H1 (cell line): ENCODE measurements around the gene VGF. TPM values are rescaled to one million over a fixed set of nuclear protein-coding genes. Genes with fewer than 3 reads are reported as not detected.

Source experiments
- CTCF ChIA-PET: fragments of 300-600 bp; sonication (Branson Sonifier 250); formaldehyde crosslinking; loops from one replicate; lab custom pipeline; 2021; ENCODE audit not compliant: partially characterized antibody; lab: Charles Lee
- POLR2A ChIA-PET: fragments of 300-600 bp; sonication (Branson Sonifier 250); formaldehyde crosslinking; loops from one replicate; lab custom pipeline; 2021; ENCODE audit warnings: inconsistent platforms; ENCODE audit not compliant: partially characterized antibody; lab: Charles Lee
- DNase-seq, 2 experiments: peaks; one replicate each; pipeline versions ENCODE4 v3.0.0 to v3.0.0-alpha.2; 2010 to 2022; ENCODE audit warnings: low spot score in 2 of 2, low read depth in 1 of 2, mixed read lengths in 1 of 2
- FAIRE-seq: peaks from 2 replicates; lab custom pipeline; 2011; peaks lifted over from hg19 to GRCh38; lab: Jason Lieb, UNC
- H2AFZ ChIP-seq: 2 replicates; pipeline ENCODE4 v1.8.1; 2012; ENCODE audit warnings: low read length, inconsistent platforms
- H2AK5ac ChIP-seq: 2 replicates; pipeline ENCODE4 v1.6.1; 2013; ENCODE audit warnings: low read depth, low read length
- H2BK120ac ChIP-seq: replicated peaks from 2 replicates; pipeline ENCODE3; 2013; ENCODE audit warnings: low read depth, low read length, inconsistent platforms
- H2BK12ac ChIP-seq: 2 replicates; pipeline ENCODE4 v1.6.1; 2013; ENCODE audit warnings: low read depth, low read length
- H2BK15ac ChIP-seq: 2 replicates; pipeline ENCODE4 v1.6.1; 2013; ENCODE audit warnings: low read length
- H2BK20ac ChIP-seq: 2 replicates; pipeline ENCODE4 v1.6.1; 2013; ENCODE audit warnings: low read length
- H2BK5ac ChIP-seq: 2 replicates; pipeline ENCODE4 v1.6.1; 2013; ENCODE audit warnings: low read depth, low read length
- H3K14ac ChIP-seq: 2 replicates; pipeline ENCODE4 v1.6.1; 2013; ENCODE audit warnings: inconsistent platforms; ENCODE audit not compliant: insufficient read length
- H3K18ac ChIP-seq: 2 replicates; pipeline ENCODE4 v1.6.1; 2013; ENCODE audit warnings: low read length; ENCODE audit errors: extremely low read depth
- H3K23ac ChIP-seq: 2 replicates; pipeline ENCODE4 v1.6.1; 2013; ENCODE audit warnings: inconsistent platforms; ENCODE audit not compliant: insufficient read length
- H3K23me2 ChIP-seq: 2 replicates; pipeline ENCODE4 v1.6.1; 2013; ENCODE audit warnings: low read depth, low read length
- H3K27ac ChIP-seq: 2 replicates; pipeline ENCODE4 v1.6.1; 2011; ENCODE audit warnings: low read depth, low read length, inconsistent platforms
- H3K27me3 ChIP-seq, 4 experiments: replicated peaks in 1 of 4; 1 replicate in 1 of 4; 2 replicates in 3 of 4; pipeline versions ENCODE4 v1.6.1 to v1.8.1; 2011 to 2013; ENCODE audit warnings: low read length in 3 of 4, mild to moderate bottlenecking in 3 of 4, inconsistent platforms in 2 of 4, mixed read lengths in 2 of 4, moderate library complexity in 1 of 4; ENCODE audit not compliant: control insufficient read depth in 3 of 4, insufficient read depth in 3 of 4; ENCODE audit errors: extremely low read depth in 1 of 4
- H3K36me3 ChIP-seq, 4 experiments: 2 replicates each; pipeline versions ENCODE4 v1.6.1 to v1.8.1; 2011 to 2013; ENCODE audit warnings: mild to moderate bottlenecking in 4 of 4, low read length in 3 of 4, moderate library complexity in 2 of 4, control low read depth in 1 of 4, inconsistent platforms in 1 of 4; ENCODE audit not compliant: insufficient read depth in 4 of 4, control insufficient read depth in 2 of 4
- H3K4ac ChIP-seq: replicated peaks from 2 replicates; pipeline ENCODE3; 2013; ENCODE audit warnings: low read length, low read depth, mixed read lengths, inconsistent platforms; ENCODE audit not compliant: insufficient read length
- H3K4me1 ChIP-seq, 4 experiments: replicated peaks in 1 of 4; 1 replicate in 1 of 4; 2 replicates in 3 of 4; pipeline versions ENCODE4 v1.6.1 to v1.8.1; 2011 to 2013; ENCODE audit warnings: low read length in 3 of 4, inconsistent platforms in 2 of 4, mixed read lengths in 1 of 4; ENCODE audit not compliant: insufficient read depth in 4 of 4, control insufficient read depth in 3 of 4
- H3K4me2 ChIP-seq, 2 experiments: 2 replicates each; pipeline versions ENCODE4 v1.6.1 to v1.8.1; 2011 to 2013; ENCODE audit warnings: low read depth in 2 of 2, low read length in 2 of 2, control low read depth in 1 of 2, inconsistent platforms in 1 of 2, mild to moderate bottlenecking in 1 of 2; ENCODE audit not compliant: insufficient read depth in 1 of 2
- H3K4me3 ChIP-seq, 4 experiments: fragments of 200-600, 300-600 bp in 1 of 4; sonication (generic), shearing (Covaris generic), sonication (Bioruptor Twin) in 1 of 4; 2 replicates each; pipeline versions ENCODE4 v1.5.1 to v1.8.1; 2011 to 2016; ENCODE audit warnings: low read length in 4 of 4, low read depth in 3 of 4, control low read depth in 2 of 4, inconsistent platforms in 2 of 4, mild to moderate bottlenecking in 2 of 4, mixed read lengths in 1 of 4, moderate library complexity in 1 of 4; ENCODE audit not compliant: insufficient read depth in 2 of 4; ENCODE audit errors: extremely low read depth in 1 of 4
- H3K56ac ChIP-seq: replicated peaks from 2 replicates; pipeline ENCODE3; 2013; ENCODE audit warnings: low read depth, mild to moderate bottlenecking, mixed read lengths, low read length, inconsistent platforms; ENCODE audit not compliant: insufficient read length
- H3K79me1 ChIP-seq: 2 replicates; pipeline ENCODE4 v1.6.1; 2013; ENCODE audit warnings: low read depth, low read length, control low read depth
- H3K79me2 ChIP-seq, 2 experiments: 2 replicates each; pipeline versions ENCODE4 v1.6.1 to v1.8.1; 2012 to 2013; ENCODE audit warnings: low read length in 2 of 2, mild to moderate bottlenecking in 2 of 2, inconsistent platforms in 1 of 2; ENCODE audit not compliant: insufficient read depth in 2 of 2, control insufficient read depth in 1 of 2
- H3K9ac ChIP-seq, 4 experiments: replicated peaks in 1 of 4; 1 replicate in 1 of 4; 2 replicates in 3 of 4; pipeline versions ENCODE4 v1.6.1 to v1.8.1; 2011 to 2013; ENCODE audit warnings: low read depth in 3 of 4, low read length in 3 of 4, control low read depth in 2 of 4, mild to moderate bottlenecking in 2 of 4, moderate library complexity in 2 of 4, inconsistent platforms in 1 of 4; ENCODE audit errors: extremely low read depth in 1 of 4
- H3K9me3 ChIP-seq, 2 experiments: 2 replicates each; pipeline versions ENCODE4 v1.6.1 to v1.8.1; 2012 to 2013; ENCODE audit warnings: mild to moderate bottlenecking in 2 of 2, moderate library complexity in 2 of 2, control low read depth in 1 of 2, inconsistent platforms in 1 of 2, low read depth in 1 of 2, low read length in 1 of 2, mixed read lengths in 1 of 2; ENCODE audit not compliant: insufficient read depth in 2 of 2
- H4K20me1 ChIP-seq, 2 experiments: replicated peaks in 1 of 2; 2 replicates each; pipeline versions ENCODE3 to v1.8.1; 2011 to 2013; ENCODE audit warnings: inconsistent platforms in 2 of 2, low read length in 2 of 2, mild to moderate bottlenecking in 1 of 2; ENCODE audit not compliant: insufficient read depth in 2 of 2, control insufficient read depth in 1 of 2
- H4K5ac ChIP-seq: 2 replicates; pipeline ENCODE4 v1.6.1; 2013; ENCODE audit warnings: low read length, low read depth, mixed read lengths, inconsistent platforms; ENCODE audit not compliant: insufficient read length
- H4K8ac ChIP-seq: 2 replicates; pipeline ENCODE4 v1.8.0; 2013; ENCODE audit warnings: mild to moderate bottlenecking, moderate library complexity, low read length, inconsistent platforms; ENCODE audit not compliant: insufficient read depth; ENCODE audit errors: extremely low read depth
- H4K91ac ChIP-seq: replicated peaks from 2 replicates; pipeline ENCODE3; 2013; ENCODE audit warnings: low read length, mixed read lengths, inconsistent platforms; ENCODE audit not compliant: insufficient read length
- ATF3 ChIP-seq: IDR thresholded peaks from 2 replicates; pipeline ENCODE4 v1.6.1; 2011; ENCODE audit warnings: low read depth, mild to moderate bottlenecking, low read length; ENCODE audit not compliant: insufficient read depth
- CREB1 ChIP-seq: IDR thresholded peaks from 2 replicates; pipeline ENCODE4 v1.6.1; 2012; ENCODE audit warnings: inconsistent platforms
- CTCF ChIP-seq, 3 experiments: IDR thresholded peaks; 1 replicate in 2 of 3; 2 replicates in 1 of 3; pipeline versions ENCODE4 v1.5.1 to v1.6.1; 2011; ENCODE audit warnings: low read length in 3 of 3, mild to moderate bottlenecking in 3 of 3, inconsistent platforms in 2 of 3, low read depth in 1 of 3, moderate library complexity in 1 of 3; ENCODE audit not compliant: insufficient read depth in 1 of 3; ENCODE audit errors: control extremely low read depth in 1 of 3
- RBBP5 ChIP-seq: IDR thresholded peaks from 2 replicates; pipeline ENCODE4 v1.7.1; 2012; ENCODE audit warnings: low read depth, mild to moderate bottlenecking, inconsistent platforms, low read length, moderate library complexity, borderline replicate concordance
- SP2 ChIP-seq: IDR thresholded peaks from 2 replicates; pipeline ENCODE4 v1.6.1; 2012; ENCODE audit warnings: mild to moderate bottlenecking, low read length, inconsistent platforms
- SP4 ChIP-seq: IDR thresholded peaks from 2 replicates; pipeline ENCODE4 v1.6.1; 2012; ENCODE audit warnings: low read length, inconsistent platforms
- SRF ChIP-seq: IDR thresholded peaks from 2 replicates; pipeline ENCODE4 v1.6.1; 2011; ENCODE audit warnings: mild to moderate bottlenecking, low read depth, low read length, moderate library complexity
- TCF12 ChIP-seq: IDR thresholded peaks from 2 replicates; pipeline ENCODE4 v1.6.1; 2011; ENCODE audit warnings: low read depth, mild to moderate bottlenecking, low read length
- TEAD4 ChIP-seq: IDR thresholded peaks from 2 replicates; pipeline ENCODE4 v1.6.1; 2012; ENCODE audit warnings: low read depth, low read length, inconsistent platforms, mixed read lengths
- WGBS, 2 experiments: shearing (Covaris generic) in 1 of 2; methylation state at CpG; one replicate each; pipeline versions ENCODE4 v1.1.6 to v1.1.7; 2013 to 2015; ENCODE audit warnings: low lambda C conversion rate in 2 of 2, mixed read lengths in 2 of 2, inconsistent platforms in 1 of 2, low coverage in 1 of 2, missing lambda C conversion rate in 1 of 2; ENCODE audit not compliant: insufficient replicate concordance in 2 of 2, insufficient coverage in 1 of 2, insufficient read length in 1 of 2; ENCODE audit errors: extremely low coverage in 1 of 2, missing lambda C conversion rate in 1 of 2; 5-methylcytosine and 5-hydroxymethylcytosine counted together
- polyA plus RNA-seq, 7 experiments: library from polyadenylated mRNA; depleted of rRNA in 3 of 7; stranded (reverse) in 5 of 7; unstranded in 2 of 7; fragments of >200 nt in 5 of 7; fragments of 200-250 nt in 2 of 7; gene quantifications; 1 replicate in 5 of 7; 2 replicates in 1 of 7; 4 replicates in 1 of 7; pipeline versions ENCODE4 v1.2.1 to v1.2.3, GENCODE V29; 2011 to 2013; ENCODE audit warnings: missing spikeins in 2 of 7, mixed read lengths in 2 of 7
- total RNA-seq: library from RNA; stranded (reverse); fragmentation: NEBNext Ultra II Directional; extraction: Animal tissue kit (Norgen Biotek cat#: 25700); gene quantifications from 2 replicates; pipeline ENCODE4 v1.2.1, GENCODE V29; 2021

Gene VGF
- total and polyA plus RNA-seq, 2 of the 8 experiments (the other 6 are each of a cell fraction or from before 2014, with no cell fraction given): 1.6 to 7.0 TPM

GRCh38 chr7:101162551-101163278 lies 2.7 kb downstream of the VGF start:
- peak overlapping the region; percentile 44 for H3K18ac ChIP-seq
- DNase-seq (peak in 1 of 2 experiments; percentile 85), FAIRE-seq (no peak)
- ChIA-PET CTCF (interaction anchor here (0.9 to 1.2 kb wide), 2 partner anchors 8 to 9 kb away, joined by 4 to 5 read pairs; no protein-coding TSS in a partner anchor), POLR2A (interaction anchor here (0.6 to 1.8 kb wide), 11 partner anchors 9 to 318 kb away, joined by 3 to 7 read pairs (median 3); partner anchors contain the start of genes AP1S1 and ZNHIT1)
- no peak overlapping the region for H2BK20ac ChIP-seq
- 3% methylated on average over 41 of the region's 74 CpGs; no CpG with 5 or more reads in 1 of the 2 experiments for WGBS, 2 experiments
- no peak overlapping the region for H2AK5ac ChIP-seq
- H2BK12ac ChIP-seq: peak overlapping the region; percentile 10; the same call in 1 of the 2 replicates
- H2BK5ac ChIP-seq: peak overlapping the region; percentile 75; the same call in 1 of the 2 replicates
- peak overlapping the region; percentile 37 to 63 (median 46) for H3K4me3 ChIP-seq
- H3K23ac ChIP-seq: no peak overlapping the region
- H3K79me2 ChIP-seq: no peaks in the 10 kb centered on the region
- no peak overlapping the region for H4K91ac ChIP-seq
- H3K27ac ChIP-seq: no peak overlapping the region
- H3K56ac ChIP-seq: no peak overlapping the region
- H2BK15ac ChIP-seq: 0 out of 2 replicates have a peak overlapping the region, but pooled peaks have one; percentile 46
- peaks cover 34% of the 10 kb centered on the region; the same call in 1 of the 2 replicates for H3K23me2 ChIP-seq
- peaks cover 3 to 43% (median 25%) of the 10 kb centered on the region in 4 experiments for H3K27me3 ChIP-seq
- no peak overlapping the region for H4K5ac ChIP-seq
- H3K4me1 ChIP-seq: peaks cover 10 to 47% (median 33%) of the 10 kb centered on the region in 4 experiments
- peaks cover 7% of the 10 kb centered on the region in 2 experiments for H4K20me1 ChIP-seq
- peaks cover 0 to 3% (median 0%) of the 10 kb centered on the region in 4 experiments; a peak in 1 of 8 replicates for H3K36me3 ChIP-seq
- no peak overlapping the region for H3K14ac ChIP-seq
- H3K9ac ChIP-seq: peak overlapping the region in 3 of 4 experiments; percentile 20 to 37 (median 29); a peak in 4 of 7 replicates
- no peak overlapping the region for H3K4ac ChIP-seq
- no peak overlapping the region for H2BK120ac ChIP-seq
- H3K4me2 ChIP-seq: peak overlapping the region; percentile 44 to 72
- no peaks in the 10 kb centered on the region for H3K79me1 ChIP-seq
- H3K9me3 ChIP-seq: no peaks in the 10 kb centered on the region
- no peak overlapping the region for H2AFZ ChIP-seq
- H4K8ac ChIP-seq: peak overlapping the region; percentile 11
- TF ChIP-seq SP2 (no peak), SP4 (no peak), TCF12 (no peak), SRF (no peak), CREB1 (no peak), TEAD4 (no peak), CTCF (IDR thresholded peaks at IDR 0.05; ENCODE audit: control extremely low read depth in 1 of 3, insufficient read depth in 1 of 3, low read depth in 1 of 3, low read length in 3 of 3) (no peak), RBBP5 (no peak), ATF3 (no peak)
